Urothelium cell line (cell line): ENCODE results near the gene DNMT1.
A peak's percentile ranks its signal among the peaks of the same experiment; 100 is the strongest.
"Not testable (repeated sequence)": the region's sequence is repeated elsewhere in the genome, so short reads cannot be mapped to it uniquely, and the experiment has no call there.

Experiments used
- DNase-seq: peaks from one replicate; pipeline ENCODE4 v3.0.0; 2011; ENCODE audit warnings: low spot score, mixed read lengths
- FAIRE-seq: peaks from 2 replicates; lab custom pipeline; 2011; peaks lifted over from hg19 to GRCh38; lab: Jason Lieb, UNC

Gene DNMT1

DNA sequence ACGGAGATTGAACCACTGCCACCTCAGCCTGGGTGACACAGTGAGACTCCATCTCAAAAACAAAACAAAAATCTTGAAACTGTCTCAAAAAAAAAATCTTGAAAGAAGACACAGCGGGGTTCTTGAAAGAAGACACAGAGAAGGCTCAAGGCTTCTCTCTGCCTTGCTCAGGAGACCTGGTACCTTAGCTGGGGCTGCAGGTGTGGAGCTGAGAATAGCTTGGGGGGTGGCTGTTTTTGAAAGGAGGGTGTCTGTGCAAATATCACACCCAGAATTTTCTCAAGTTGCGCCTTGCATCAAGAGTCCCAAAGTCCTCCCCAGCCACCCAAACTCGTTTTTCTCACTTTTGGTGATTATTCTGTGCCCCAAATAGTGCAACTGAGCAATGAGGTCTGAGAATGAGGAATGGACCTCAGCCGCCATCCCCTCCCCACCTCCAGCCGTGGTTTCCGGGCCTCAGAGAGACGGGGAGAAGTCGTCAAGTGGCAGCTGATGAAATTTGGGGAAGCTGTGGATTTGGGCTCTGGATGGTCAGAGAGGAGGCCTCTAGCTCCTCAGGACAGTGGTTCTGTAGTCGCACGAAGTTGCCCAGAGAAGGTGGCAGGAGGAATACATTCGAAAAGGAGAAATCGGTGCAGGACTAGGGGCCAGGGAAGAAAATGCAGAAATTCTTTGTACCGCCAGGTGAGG lies 27.6 kb upstream of the DNMT1 start:
- FAIRE-seq (no peak), DNase-seq (no peak)

- FAIRE-seq (no peak), DNase-seq (no peak)
Observed at GRCh38 chr19:10220695-10221094, 25.9 kb upstream of the DNMT1 start.

GRCh38 chr19:10219678-10220077 lies 24.9 kb upstream of the DNMT1 start:
- no peak for DNase-seq
- no peak for FAIRE-seq

DNA sequence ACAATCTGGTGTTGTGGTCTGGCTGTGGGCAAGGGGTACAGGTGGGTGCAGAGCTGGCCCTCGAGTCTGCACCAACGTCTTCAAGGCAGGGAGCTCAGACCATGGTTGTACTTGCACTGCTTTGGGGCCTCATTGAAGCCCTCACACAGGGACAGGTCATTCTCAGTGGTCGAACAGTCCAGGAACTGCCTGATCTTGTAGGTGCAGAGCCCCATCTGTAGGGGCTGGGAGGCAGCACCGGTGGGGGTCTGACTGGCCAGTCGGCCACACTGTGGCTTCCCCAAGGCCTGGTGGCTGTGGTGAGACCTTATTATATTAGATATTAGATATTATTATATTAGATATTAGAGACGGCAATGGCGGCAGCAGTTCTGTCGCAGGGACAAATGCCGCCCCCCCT lies 22.3 kb upstream of the DNMT1 start:
- no peak for DNase-seq
- no peak for FAIRE-seq

DNA sequence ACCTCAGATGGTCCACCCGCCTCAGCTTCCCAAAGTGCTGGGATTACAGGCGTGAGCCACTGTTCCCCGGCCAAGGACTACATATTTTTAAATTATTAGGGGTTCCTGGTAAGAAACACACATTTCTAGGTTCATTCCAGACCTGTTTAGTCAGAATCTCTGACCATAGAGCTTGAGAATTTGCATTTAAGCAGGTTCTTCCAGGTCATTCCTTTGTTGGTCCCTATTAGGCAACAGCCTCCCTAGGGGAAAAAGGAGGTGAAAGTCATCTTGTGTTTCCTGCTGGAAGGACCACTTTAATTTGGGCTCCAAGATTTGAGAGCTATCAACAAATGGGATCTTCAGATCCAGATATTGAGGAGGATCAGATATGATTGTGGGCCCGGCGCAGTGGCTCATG lies 20.0 kb upstream of the DNMT1 start:
- FAIRE-seq (no peak), DNase-seq (no peak)

DNA sequence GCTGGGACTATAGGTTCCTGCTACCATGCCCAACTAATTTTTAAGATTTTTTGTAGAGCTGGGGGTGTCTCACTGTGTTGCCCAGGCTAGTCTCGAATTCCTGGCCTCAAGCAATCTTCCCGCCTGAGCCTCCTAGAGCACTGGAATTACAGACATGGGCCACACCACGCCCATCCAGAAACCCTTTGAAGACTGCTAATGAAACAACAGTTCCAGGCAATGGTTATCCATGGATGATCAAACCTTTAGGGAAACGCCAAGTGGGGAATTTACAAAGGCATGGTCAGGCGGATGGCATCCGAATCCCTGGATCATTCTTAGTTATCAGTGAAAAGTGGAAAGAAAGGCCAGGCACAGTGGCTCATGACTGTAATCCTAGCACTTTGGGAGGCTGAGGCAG lies 16.9 kb upstream of the DNMT1 start:
- no peak for FAIRE-seq
- no peak for DNase-seq

- no peak for DNase-seq
- no peak for FAIRE-seq
Observed at GRCh38 chr19:10211061-10211460, 16.3 kb upstream of the DNMT1 start.

DNA sequence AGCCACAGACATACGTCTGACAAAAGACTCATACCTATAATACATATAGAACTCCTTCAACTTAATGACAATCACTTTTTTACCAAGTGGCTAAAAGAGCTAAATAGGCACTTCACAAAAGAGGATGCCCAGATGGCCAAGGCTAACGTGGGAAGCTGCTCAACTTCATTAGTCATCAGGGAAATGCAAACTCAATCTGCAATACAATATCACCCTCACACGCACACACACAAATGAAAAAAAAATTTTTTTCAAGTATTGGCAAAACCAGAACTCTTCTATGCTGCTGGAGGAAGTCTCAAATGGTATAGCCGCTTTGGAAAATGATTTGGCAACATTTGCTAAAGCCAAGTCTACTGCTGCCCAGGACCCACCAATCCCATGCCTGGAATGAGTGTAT lies 14.6 kb upstream of the DNMT1 start:
- DNase-seq (no peak), FAIRE-seq (no peak)

DNA sequence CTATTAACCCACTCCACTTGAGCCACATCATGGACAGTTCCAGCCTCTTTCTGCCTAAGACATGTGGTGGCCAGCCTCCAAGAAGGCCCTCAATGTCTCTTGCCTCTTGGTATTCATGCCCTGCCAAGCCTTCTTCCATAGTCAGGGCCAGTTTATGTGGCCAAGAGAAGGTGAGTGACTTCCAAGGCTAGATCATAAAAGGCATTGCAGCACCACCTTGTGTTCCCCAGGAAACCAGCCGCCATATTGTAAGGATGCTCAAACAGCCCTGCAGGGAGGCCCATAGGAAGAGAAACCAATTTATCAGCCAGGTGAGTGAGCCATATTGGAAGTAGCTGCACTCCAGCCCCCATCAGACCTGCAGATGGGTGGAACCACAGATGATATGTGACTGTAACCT lies 12.3 kb upstream of the DNMT1 start:
- no peak for FAIRE-seq

DNA sequence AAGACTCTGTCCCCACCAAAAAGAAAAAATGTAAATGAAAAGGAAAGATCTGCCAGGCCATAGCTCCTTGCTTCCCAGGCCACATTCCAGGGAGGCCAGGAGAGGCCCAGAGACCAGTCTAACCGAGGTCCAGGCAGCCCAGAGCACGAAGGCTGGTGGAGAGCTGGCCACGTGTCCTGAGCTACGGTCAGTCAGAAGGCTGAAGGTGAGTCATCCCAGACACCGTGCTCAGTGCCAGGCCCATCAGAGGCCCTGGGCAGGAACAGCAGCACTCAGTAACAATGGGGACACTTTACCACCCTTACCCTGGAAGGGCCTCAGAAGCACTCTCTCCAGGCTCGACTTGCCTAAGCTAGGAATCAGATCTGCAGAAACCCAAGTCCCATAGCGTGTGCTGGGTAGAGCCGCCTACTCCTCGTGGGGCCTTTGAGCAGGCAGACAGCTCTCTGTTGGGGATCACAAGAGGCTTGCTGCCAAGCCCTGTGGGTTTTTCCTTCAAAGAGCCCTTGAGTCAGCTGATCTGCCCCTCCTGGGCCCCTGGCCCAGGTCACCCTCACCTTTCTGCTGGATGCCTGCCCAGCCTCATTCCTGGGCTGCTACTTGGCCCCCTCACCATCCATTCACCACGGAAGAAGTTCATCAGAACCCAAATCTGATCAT lies 11.6 kb upstream of the DNMT1 start:
- DNase-seq (no peak), FAIRE-seq (no peak)

More for the DNA sequence above, 12.3 kb upstream of the DNMT1 start:
- no peak for DNase-seq

DNA sequence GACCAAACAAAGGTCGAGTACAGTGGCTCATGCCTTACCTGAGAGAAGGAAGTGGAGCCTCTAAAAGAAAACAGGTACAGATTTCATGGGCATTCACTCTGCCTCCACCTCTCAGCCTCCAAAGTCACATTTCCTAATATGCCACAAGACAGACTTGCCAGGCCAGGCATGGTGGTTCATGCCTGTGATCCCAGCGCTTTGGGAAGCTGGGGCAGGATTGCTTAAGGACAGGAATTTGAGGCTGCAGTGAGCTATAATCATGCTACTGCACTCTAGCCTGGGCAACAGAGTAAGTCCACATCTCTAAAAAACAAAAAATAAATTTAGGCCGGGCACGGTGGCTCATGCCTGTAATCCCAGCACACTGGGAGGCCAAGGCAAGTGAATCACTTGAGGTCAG lies 10.9 kb upstream of the DNMT1 start:
- no peak for DNase-seq
- FAIRE-seq, result no peak

DNA sequence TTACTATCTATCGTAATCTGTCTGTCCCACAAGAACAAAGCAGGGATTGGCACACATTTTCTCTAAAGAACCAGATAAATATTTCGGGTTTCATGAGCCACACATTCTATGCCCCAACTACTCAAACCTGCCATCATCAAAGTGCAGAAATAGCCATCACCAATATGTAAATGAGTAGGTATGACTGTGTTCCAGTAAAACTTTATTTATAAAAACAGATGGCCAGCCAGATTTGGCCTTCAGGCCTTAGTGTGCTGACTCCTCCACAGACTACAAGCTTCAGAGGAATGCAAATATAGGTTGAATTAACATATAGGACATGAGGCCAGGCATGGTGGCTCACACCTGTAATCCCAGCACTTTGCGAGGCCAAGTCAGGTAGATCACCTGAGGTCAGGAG lies 8.9 kb upstream of the DNMT1 start:
- no peak for FAIRE-seq
- no peak for DNase-seq

- DNase-seq (no peak), FAIRE-seq (no peak)
Observed at GRCh38 chr19:10201176-10201575, 6.4 kb upstream of the DNMT1 start.

DNA sequence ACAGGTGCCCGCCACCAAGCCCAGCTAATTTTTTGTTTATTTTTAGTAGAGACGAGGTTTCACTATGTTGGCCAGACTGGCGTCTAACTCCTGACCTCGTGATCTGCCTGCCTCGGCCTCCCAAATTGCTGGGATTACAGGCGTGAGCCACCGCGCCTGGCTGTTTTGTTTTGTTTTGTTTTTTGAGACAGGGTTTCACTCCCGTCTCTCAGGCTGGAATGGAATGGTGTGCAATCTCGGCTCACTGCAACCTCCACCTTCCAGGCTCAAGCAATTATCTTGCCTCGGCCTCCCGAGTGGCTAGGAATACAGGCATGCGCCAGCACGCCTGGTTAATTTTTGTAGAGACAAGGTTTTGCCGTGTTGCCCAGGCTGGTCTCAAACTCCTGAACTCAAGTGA lies 5.3 kb upstream of the DNMT1 start:
- DNase-seq, FAIRE-seq: not testable (repeated sequence)

- not testable (repeated sequence) for DNase-seq, FAIRE-seq
Observed at GRCh38 chr19:10198889-10199644, 4.3 kb upstream of the DNMT1 start.

GRCh38 chr19:10195199-10195519 lies 406 bp upstream of the DNMT1 start:
- FAIRE-seq, result no peak
- no peak for DNase-seq

- FAIRE-seq, result no peak
- peak; percentile 33 for DNase-seq
Observed at GRCh38 chr19:10193790-10194499, 808 bp downstream of the DNMT1 start.

DNA sequence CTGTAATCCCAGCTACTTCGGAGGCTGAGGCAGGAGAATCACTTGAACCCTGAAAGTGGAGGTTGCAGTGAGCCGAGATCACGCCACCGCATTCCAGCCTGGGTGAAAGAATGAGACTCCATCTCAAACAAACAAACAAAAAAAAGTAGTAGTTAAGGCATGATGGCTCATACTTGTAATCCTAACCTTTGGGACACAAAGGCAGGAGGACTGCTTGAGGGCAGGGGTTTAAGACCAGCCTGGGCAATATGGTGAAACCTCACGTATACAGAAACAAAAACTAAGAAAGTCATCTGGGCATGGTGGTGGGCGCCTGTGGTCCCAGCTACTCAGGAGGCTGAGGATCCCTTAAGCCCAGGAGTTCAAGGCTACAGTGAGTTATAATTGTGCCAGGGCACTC lies 1.8 kb downstream of the DNMT1 start:
- DNase-seq, result no peak
- no peak for FAIRE-seq

GRCh38 chr19:10191347-10191746 lies 3.4 kb downstream of the DNMT1 start:
- no peak for FAIRE-seq

DNA sequence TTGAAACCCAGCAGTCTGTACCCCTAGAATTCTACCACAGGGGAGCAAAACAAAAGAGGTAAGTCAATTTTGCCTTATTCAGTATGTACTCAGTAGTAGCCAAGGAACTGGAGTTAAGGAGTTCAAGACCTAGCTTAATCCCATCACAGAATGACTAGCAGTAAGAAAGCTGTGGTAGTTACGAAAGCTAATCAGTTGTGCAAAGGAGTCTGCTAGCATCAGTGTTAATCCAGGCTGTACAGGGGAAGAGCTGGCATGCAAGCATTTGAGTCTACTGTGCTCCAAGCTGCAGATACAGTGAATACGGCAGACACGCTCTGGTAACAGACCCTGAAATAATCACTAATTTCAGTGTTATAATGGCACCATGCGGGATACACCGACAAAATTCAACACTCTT lies 4.7 kb downstream of the DNMT1 start:
- DNase-seq (no peak), FAIRE-seq (no peak)

More at GRCh38 chr19:10191347-10191746, 3.4 kb downstream of the DNMT1 start:
- DNase-seq, result no peak

- DNase-seq (no peak), FAIRE-seq (no peak)
Observed at GRCh38 chr19:10189616-10190015, 5.1 kb downstream of the DNMT1 start.
